RKO (cell line): ENCODE results near the gene NUDT21.
"Not testable (repeated sequence)": the region's sequence is repeated elsewhere in the genome, so short reads cannot be mapped to it uniquely, and the experiment has no call there.

ENCODE experiments used
- DNase-seq: peaks from one replicate; pipeline ENCODE4 v3.0.0-alpha.2; 2016; ENCODE audit warnings: low spot score

NUDT21 gene

DNA sequence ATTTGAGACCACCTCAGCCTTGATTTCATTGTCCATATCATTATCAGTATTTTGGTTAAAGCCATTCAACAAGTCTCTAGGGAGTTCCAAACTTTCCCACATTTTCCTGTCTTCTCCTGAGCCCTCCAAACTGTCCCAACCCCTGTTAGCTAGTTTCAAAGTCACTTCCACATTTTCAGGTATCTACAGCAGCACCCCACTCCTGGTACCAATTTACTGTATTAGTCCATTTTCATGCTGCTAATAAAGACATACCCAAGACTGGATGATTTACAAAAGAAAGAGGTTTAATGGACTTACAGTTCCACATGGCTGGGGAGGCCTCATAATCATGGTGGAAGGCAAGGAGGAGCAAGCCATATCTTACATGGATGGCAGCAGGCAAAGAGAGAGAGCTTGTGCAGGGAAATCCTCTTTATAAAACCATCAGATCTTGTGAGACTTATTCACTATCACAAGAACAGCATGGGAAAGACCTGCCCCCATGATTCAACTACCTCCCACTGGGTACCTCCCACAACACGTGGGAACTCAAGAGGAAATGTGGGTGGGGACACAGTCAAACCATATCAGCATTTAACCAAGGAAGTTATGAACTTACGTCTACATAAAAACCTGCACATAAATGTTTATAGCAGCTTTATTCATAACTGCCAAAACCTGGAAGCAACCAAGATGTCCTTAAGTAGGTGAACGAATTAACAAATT lies 70.2 kb downstream of the NUDT21 start:
- DNase-seq, result not testable (repeated sequence)
